Activated CD8-positive, alpha-beta memory T cell treated with anti-CD3 and anti-CD28 coated beads, Interleukin-2, amount 50 U/mL, for 48 hours (primary cell): ENCODE results near the gene HNRNPA1.
"Not testable (repeated sequence)": the region's sequence is repeated elsewhere in the genome, so short reads cannot be mapped to it uniquely, and the experiment has no call there.

Experiments used
- DNase-seq: peaks from one replicate; pipeline ENCODE4 v3.0.0-alpha.2; 2020

HNRNPA1 gene

GRCh38 chr12:54277823-54278276 lies 2.7 kb upstream of the HNRNPA1 start:
- DNase-seq: no peak

- DNase-seq: no peak
Observed at GRCh38 chr12:54279227-54279631, 1.3 kb upstream of the HNRNPA1 start.

GRCh38 chr12:54279632-54280467 lies 676 bp upstream of the HNRNPA1 start, which contains the start of gene CBX5:
Gene CBX5 (minus strand): TSS chr12:54280122. CDS start chr12:54257650, 22,472 bp downstream.
- DNase-seq: peak; percentile 99

GRCh38 chr12:54281261-54281638 lies 724 bp downstream of the HNRNPA1 start:
- DNase-seq: not testable (repeated sequence)

GRCh38 chr12:54281694-54282093 lies 1.2 kb downstream of the HNRNPA1 start:
- not testable (repeated sequence) for DNase-seq

- peak; percentile 75 for DNase-seq
Observed at GRCh38 chr12:54282949-54283593, 2.5 kb downstream of the HNRNPA1 start.

GRCh38 chr12:54284070-54284780 lies 3.7 kb downstream of the HNRNPA1 start:
- DNase-seq: not testable (repeated sequence)

- DNase-seq: no peak
Observed at GRCh38 chr12:54285150-54286041, 4.9 kb downstream of the HNRNPA1 start.

- peak; percentile 76 for DNase-seq
Observed at GRCh38 chr12:54286042-54287030, 5.8 kb downstream of the HNRNPA1 start.

GRCh38 chr12:54287261-54288157 lies 7.0 kb downstream of the HNRNPA1 start:
- peak; percentile 75 for DNase-seq

- DNase-seq: no peak
Observed at GRCh38 chr12:54292083-54292930, 11.8 kb downstream of the HNRNPA1 start.

GRCh38 chr12:54292931-54293241 lies 12.4 kb downstream of the HNRNPA1 start:
- DNase-seq: no peak

- peak; percentile 84 for DNase-seq
Observed at GRCh38 chr12:54294152-54294952, 13.8 kb downstream of the HNRNPA1 start.

- DNase-seq: no peak
Observed at GRCh38 chr12:54294953-54295566, 14.5 kb downstream of the HNRNPA1 start.

GRCh38 chr12:54296393-54297099 lies 16.0 kb downstream of the HNRNPA1 start:
- DNase-seq: no peak

GRCh38 chr12:54298904-54299303 lies 18.4 kb downstream of the HNRNPA1 start:
- DNase-seq: no peak
